Stomach (tissue), 4 donors: ENCODE data around the gene RCOR1.

Source experiments
- EP300 ChIP-seq: sonication (generic); formaldehyde crosslinking; IDR thresholded peaks from one replicate; pipeline ENCODE4 v1.6.1; 2017; ENCODE audit warnings: antibody characterized with exemption
- TF ChIP-seq, protein P1 (sequence below), 7 experiments: fragments of 450-650 bp in 4 of 7; fragments of 200-600 bp in 3 of 7; sonication (generic) in 3 of 7; IDR thresholded peaks; one replicate each; pipeline ENCODE4 v1.5.1; 2016 to 2019; ENCODE audit warnings: antibody characterized with exemption in 7 of 7, control low read depth in 2 of 7, mild to moderate bottlenecking in 1 of 7

DNA sequence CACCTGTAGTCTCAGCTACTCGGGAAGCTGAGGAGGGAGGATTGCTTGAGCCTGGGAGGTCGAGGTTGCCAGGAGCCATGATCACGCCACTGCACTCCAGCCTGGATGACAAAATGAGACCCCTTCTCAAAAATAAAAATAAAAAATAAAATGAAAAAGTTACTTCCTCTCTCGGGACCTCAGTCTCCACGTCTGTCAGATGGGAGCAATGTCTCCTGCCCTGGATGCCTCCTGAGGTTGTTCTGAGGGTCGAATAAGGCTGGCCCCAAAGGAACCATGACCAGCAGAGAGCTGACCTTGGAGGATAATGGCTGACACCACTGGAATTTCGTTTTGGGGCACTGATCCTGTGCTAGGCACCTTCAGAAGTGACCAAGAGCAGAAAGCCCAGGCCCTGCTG, 13.6 kb upstream of the RCOR1 start:
- TF ChIP-seq, protein P1, sequence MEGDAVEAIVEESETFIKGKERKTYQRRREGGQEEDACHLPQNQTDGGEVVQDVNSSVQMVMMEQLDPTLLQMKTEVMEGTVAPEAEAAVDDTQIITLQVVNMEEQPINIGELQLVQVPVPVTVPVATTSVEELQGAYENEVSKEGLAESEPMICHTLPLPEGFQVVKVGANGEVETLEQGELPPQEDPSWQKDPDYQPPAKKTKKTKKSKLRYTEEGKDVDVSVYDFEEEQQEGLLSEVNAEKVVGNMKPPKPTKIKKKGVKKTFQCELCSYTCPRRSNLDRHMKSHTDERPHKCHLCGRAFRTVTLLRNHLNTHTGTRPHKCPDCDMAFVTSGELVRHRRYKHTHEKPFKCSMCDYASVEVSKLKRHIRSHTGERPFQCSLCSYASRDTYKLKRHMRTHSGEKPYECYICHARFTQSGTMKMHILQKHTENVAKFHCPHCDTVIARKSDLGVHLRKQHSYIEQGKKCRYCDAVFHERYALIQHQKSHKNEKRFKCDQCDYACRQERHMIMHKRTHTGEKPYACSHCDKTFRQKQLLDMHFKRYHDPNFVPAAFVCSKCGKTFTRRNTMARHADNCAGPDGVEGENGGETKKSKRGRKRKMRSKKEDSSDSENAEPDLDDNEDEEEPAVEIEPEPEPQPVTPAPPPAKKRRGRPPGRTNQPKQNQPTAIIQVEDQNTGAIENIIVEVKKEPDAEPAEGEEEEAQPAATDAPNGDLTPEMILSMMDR (IDR thresholded peaks at IDR 0.05) = no peak
- TF ChIP-seq EP300 = no peak
